Measurements from ENCODE around the gene MCOLN1.

GRCh38 chr19:7522923-7523667 lies 671 bp downstream of the MCOLN1 start:
- TF ChIP-seq CTCF (IDR thresholded peaks at IDR 0.05) = no peak
- TF ChIP-seq POLR2A (IDR thresholded peaks at IDR 0.05) = no peak
